DND-41 (cell line): ENCODE measurements around the gene ATP6AP1.

Experiments used
- EZH2 ChIP-seq: IDR thresholded peaks from 3 replicates; pipeline ENCODE4 v1.6.1; 2012; ENCODE audit warnings: borderline replicate concordance, low read depth, mild to moderate bottlenecking, moderate library complexity, low read length, inconsistent platforms; ENCODE audit not compliant: severe bottlenecking
- TF ChIP-seq, protein P1 (sequence below): IDR thresholded peaks from 2 replicates; pipeline ENCODE4 v1.5.1; 2012; ENCODE audit warnings: borderline replicate concordance, low read length, moderate library complexity, mild to moderate bottlenecking; ENCODE audit not compliant: poor library complexity, severe bottlenecking; ENCODE audit errors: extremely low read depth

DNA sequence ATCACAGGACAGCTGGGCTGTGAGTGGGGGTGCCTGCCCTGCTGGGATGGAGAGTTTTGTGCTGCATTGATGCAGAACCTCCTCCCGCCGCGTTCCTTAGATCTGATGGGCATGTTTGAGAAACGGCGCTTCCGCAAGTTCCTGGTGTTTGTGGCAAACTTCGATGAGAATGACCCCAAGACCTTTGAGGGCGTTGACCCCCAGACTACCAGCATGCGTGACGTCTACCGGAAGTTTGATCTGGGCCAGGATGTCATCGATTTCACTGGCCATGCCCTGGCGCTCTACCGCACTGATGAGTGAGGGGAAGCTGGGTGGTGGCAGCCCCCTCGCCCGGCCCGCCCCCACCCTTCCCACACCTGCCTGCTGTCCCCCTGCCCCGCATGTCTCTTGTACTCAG is 11.4 kb downstream of the ATP6AP1 start:
- TF ChIP-seq, protein P1, sequence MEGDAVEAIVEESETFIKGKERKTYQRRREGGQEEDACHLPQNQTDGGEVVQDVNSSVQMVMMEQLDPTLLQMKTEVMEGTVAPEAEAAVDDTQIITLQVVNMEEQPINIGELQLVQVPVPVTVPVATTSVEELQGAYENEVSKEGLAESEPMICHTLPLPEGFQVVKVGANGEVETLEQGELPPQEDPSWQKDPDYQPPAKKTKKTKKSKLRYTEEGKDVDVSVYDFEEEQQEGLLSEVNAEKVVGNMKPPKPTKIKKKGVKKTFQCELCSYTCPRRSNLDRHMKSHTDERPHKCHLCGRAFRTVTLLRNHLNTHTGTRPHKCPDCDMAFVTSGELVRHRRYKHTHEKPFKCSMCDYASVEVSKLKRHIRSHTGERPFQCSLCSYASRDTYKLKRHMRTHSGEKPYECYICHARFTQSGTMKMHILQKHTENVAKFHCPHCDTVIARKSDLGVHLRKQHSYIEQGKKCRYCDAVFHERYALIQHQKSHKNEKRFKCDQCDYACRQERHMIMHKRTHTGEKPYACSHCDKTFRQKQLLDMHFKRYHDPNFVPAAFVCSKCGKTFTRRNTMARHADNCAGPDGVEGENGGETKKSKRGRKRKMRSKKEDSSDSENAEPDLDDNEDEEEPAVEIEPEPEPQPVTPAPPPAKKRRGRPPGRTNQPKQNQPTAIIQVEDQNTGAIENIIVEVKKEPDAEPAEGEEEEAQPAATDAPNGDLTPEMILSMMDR: no peak
- no peak for TF ChIP-seq EZH2
